ENCODE results near the gene TRIM17. TPM values are rescaled to one million over a fixed set of nuclear protein-coding genes. Genes with fewer than 3 reads are reported as not detected.

Gene TRIM17
- total RNA-seq, 1 donor from 2014 or later = 6.1 TPM

GRCh38 chr1:228407106-228408040 lies 9.3 kb downstream of the TRIM17 start:
- Histone ChIP-seq H3K4me3 (ENCODE audit: low read depth, low read length) (peak overlapping the region; percentile 64), H3K36me3 (ENCODE audit: control insufficient read depth, insufficient read depth, low read length) (no peaks in the 10 kb centered on the region), H3K27me3 (ENCODE audit: control insufficient read depth, insufficient read depth, low read length) (no peaks in the 10 kb centered on the region)
- no peak for DNase-seq (ENCODE audit: low read depth)
- TF ChIP-seq, protein P1, sequence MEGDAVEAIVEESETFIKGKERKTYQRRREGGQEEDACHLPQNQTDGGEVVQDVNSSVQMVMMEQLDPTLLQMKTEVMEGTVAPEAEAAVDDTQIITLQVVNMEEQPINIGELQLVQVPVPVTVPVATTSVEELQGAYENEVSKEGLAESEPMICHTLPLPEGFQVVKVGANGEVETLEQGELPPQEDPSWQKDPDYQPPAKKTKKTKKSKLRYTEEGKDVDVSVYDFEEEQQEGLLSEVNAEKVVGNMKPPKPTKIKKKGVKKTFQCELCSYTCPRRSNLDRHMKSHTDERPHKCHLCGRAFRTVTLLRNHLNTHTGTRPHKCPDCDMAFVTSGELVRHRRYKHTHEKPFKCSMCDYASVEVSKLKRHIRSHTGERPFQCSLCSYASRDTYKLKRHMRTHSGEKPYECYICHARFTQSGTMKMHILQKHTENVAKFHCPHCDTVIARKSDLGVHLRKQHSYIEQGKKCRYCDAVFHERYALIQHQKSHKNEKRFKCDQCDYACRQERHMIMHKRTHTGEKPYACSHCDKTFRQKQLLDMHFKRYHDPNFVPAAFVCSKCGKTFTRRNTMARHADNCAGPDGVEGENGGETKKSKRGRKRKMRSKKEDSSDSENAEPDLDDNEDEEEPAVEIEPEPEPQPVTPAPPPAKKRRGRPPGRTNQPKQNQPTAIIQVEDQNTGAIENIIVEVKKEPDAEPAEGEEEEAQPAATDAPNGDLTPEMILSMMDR (IDR thresholded peaks at IDR 0.05; ENCODE audit: insufficient read depth, low read length, poor library complexity, severe bottlenecking) = no peak

DNA sequence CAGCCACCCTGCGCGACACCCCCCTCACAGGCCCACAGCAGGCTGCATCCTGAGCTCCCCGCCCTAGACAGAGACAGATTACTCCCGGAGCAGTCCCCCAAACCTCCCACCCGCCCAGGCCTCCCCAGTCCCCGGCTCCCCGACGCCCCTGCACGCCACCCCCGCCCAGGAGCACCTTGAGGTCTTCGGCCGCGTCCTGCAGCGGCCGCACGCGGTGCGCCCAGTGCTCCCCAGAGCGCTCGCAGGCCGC lies 10.8 kb downstream of the TRIM17 start:
- Histone ChIP-seq H3K27me3 (ENCODE audit: control insufficient read depth, insufficient read depth, low read length) (no peaks in the 10 kb centered on the region), H3K4me3 (ENCODE audit: low read depth, low read length) (peak overlapping the region; percentile 64), H3K36me3 (ENCODE audit: control insufficient read depth, insufficient read depth, low read length) (no peaks in the 10 kb centered on the region)
- DNase-seq (ENCODE audit: low read depth) = no peak
- TF ChIP-seq, protein P1 (IDR thresholded peaks at IDR 0.05; ENCODE audit: insufficient read depth, low read length, poor library complexity, severe bottlenecking) = no peak

- Histone ChIP-seq H3K27me3 (ENCODE audit: control insufficient read depth, insufficient read depth, low read length) (no peaks in the 10 kb centered on the region), H3K36me3 (ENCODE audit: control insufficient read depth, insufficient read depth, low read length) (no peaks in the 10 kb centered on the region), H3K4me3 (ENCODE audit: low read depth, low read length) (peak overlapping the region; percentile 64)
- DNase-seq (ENCODE audit: low read depth) = no peak
- TF ChIP-seq, protein P1 (IDR thresholded peaks at IDR 0.05; ENCODE audit: insufficient read depth, low read length, poor library complexity, severe bottlenecking) = no peak
Observed at GRCh38 chr1:228405200-228405978, 11.3 kb downstream of the TRIM17 start.

DNA sequence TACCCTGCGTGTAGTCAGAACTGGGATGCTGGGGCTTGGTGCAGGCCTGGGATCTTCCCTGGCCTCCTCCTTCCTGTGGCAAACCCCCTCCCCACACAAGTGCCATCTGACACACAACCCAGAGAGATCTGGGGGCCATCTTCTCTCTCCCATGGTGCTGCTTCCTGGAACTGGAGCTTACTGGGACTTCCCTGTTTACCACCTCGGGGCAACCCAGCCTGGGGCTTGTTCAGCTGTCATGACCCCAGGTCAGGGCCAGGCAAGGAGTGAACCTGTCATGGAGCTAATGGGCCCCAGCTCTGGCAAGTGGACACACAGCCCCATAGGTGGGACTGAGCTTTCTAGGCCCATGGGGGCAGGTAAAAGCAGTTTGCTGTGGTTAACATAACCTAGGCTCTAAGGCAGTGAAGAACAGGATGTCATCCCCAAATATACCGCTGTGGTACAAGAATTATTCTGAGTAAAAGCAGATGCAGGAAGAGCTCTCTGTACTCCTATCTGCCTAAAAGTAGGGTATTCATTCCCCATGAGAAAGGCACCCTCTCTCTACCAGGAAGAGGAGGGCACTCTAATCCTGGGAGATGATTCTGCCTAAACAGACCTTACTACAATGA lies 12.4 kb downstream of the TRIM17 start:
- no peak for DNase-seq (ENCODE audit: low read depth)
- no peaks in the 10 kb centered on the region for H3K27me3 ChIP-seq (ENCODE audit: control insufficient read depth, insufficient read depth, low read length)
- TF ChIP-seq, protein P1 (IDR thresholded peaks at IDR 0.05; ENCODE audit: insufficient read depth, low read length, poor library complexity, severe bottlenecking) = no peak
- H3K36me3 ChIP-seq (ENCODE audit: control insufficient read depth, insufficient read depth, low read length) = no peaks in the 10 kb centered on the region
- H3K4me3 ChIP-seq (ENCODE audit: low read depth, low read length) = no peak overlapping the region

DNA sequence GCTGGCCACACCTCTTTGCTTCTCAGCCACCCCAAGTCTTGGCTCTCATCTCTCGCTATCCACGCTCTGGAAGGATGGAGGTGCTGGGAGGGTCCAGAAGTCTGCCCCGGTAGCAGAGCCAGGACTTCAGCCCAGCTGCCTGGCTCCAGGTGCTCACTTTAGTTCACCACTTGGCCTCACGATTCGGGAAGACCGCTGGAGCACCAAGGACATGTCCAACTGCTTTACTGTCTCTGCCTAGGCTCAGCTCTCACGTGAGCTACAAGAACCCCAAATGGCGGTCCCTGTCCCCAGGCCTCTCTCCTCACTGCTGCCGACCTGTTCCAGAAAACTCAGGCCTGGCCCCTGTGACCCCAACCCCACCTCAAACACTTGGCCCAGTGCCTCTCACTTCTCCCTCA lies 13.4 kb downstream of the TRIM17 start:
- DNase-seq (ENCODE audit: low read depth) = no peak
- TF ChIP-seq, protein P1 (IDR thresholded peaks at IDR 0.05; ENCODE audit: insufficient read depth, low read length, poor library complexity, severe bottlenecking) = no peak
- Histone ChIP-seq H3K27me3 (ENCODE audit: control insufficient read depth, insufficient read depth, low read length) (no peaks in the 10 kb centered on the region), H3K4me3 (ENCODE audit: low read depth, low read length) (no peak overlapping the region), H3K36me3 (ENCODE audit: control insufficient read depth, insufficient read depth, low read length) (peaks cover 1% of the 10 kb centered on the region)

Measured in kidney epithelial cell (primary cell).